IPS-NIHi11 (cell line): Measurements from ENCODE around the gene MEGF6.
A peak's percentile ranks its signal among the peaks of the same experiment; 100 is the strongest.

ENCODE experiments used
- DNase-seq: peaks from one replicate; pipeline ENCODE4 v3.0.0; 2012; ENCODE audit warnings: mixed read lengths, low spot score

The MEGF6 gene

DNA sequence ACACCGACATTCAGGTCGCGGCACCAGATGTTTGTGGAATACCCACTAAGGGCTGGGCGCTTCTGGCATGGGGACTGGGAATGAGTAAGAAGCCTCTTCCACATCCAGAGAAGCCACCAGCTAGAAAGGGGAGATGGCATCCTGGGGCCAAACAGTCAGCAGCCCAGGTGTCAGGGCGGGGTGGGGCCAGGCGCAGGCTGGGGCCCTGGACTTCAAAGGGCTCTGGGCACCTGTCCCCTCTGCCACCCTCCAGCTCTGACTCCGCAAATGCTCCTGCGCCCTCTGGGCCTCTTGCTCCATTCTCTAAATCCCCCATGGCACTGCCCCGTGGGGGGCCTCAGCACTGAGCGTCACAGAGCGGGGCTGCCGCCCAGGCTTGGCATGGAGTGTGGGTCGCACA lies 70.4 kb downstream of the MEGF6 start:
- no peak for DNase-seq

DNA sequence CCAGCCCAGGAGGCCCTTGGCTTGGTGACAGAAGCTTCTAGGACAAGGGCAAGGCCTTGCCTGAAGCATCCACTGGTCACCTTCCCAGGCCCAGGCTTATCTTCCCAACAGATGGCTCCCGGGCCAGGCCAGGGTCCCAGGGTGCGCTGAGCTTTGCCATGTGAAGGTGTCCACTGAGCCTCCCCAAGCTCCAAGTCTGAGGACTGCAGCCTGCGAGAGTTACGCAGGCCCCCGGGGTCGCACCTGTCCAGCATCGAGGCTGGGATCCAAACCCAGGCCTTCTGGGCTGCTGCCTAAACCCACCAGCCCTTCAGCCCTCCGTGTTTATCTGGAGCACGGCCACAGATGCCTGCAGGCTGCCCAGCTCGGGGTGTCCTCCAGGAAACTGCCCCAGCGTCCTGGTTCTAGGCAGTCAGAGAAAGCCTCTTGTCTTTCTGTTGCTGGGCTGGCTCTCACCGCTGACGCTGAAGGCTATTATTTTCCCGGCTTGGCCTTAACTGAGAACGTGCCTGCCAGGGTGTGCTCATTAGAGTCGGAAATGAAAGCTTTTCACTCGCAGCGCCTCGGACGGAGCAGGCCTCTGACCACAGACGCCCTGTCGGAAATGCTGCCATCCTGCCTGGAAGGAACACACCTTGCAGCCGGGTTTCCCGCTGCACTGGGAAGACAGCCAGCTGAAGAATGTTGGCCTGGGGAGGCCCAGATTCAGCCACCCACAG lies 71.4 kb downstream of the MEGF6 start:
- DNase-seq, result no peak

DNA sequence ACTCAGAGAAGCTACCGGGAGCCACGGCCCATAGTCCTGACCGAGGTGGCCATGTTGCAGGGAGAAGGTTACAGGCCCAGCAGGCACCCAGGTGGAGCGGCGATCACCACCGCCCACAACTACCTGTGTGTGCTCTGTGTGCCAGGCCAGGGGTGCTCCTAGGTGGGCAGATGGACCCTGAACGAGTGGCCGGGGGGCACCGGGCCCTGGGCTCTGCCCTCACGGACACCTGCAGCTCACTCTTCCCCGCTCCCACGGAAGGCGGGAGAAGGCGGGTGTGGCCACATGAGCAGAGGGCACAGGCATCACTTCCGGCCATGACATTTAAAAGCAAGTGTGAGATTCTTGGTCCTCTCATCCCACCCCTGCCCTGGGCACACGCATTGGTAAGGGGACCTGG lies 73.9 kb downstream of the MEGF6 start:
- no peak for DNase-seq

DNA sequence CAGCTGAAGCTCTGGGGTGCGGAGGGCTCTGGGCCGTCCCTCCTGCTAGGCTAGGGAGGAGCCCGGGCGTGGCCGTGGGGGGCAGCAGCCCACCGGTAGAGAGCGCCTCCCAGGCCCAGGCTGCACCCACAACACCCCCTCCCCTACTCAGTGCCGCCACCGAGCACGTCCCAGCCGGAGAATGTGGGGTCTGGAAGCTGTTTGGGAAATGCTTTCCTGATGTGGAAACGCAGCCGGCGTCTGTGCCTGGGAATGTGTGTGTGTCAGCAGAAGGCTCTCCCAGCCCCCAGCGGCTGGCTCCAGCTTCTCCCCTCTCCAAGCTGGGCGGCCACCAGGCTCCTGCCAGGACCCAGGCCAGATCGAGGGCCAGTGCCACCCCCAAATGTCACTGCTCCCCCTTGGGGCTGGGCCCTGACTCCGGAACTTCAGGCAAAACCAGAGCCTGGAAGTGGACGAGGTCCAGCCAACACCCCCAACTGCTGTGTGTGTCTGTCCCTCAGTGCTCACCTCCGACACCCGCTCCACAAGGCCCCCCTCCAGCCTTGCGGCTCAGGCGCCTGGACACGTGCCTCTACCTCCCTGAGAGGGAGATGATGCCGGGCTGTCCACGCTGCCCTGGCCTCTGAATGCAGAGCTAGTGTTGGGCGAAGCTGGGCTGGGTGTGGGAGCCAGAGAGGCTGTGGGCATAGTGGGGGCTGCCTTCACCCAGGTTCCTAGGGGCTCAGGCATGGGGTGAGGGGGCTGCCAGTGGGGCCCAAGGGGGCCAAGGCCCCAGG lies 74.7 kb downstream of the MEGF6 start:
- no peak for DNase-seq

DNA sequence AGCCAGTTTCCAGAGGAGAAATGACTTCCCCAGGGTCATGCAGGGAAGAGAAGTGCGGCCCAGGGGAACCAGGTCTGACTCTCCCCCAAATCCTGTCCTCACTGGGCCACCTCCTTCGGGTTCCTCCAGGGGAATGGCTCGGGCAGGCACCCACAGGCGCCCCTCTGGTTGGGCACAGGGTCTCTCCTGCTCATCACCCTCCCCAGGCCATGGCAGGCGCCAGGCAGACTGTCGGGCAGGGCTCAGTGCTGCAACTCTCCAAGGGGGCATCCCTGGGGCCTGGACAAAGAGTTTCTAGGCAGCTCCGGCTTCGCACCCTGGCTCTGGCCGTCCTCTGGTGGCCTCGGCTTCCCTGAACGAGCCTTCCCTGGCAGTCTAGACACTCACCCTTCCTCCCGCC lies 75.6 kb downstream of the MEGF6 start:
- DNase-seq, result no peak

DNA sequence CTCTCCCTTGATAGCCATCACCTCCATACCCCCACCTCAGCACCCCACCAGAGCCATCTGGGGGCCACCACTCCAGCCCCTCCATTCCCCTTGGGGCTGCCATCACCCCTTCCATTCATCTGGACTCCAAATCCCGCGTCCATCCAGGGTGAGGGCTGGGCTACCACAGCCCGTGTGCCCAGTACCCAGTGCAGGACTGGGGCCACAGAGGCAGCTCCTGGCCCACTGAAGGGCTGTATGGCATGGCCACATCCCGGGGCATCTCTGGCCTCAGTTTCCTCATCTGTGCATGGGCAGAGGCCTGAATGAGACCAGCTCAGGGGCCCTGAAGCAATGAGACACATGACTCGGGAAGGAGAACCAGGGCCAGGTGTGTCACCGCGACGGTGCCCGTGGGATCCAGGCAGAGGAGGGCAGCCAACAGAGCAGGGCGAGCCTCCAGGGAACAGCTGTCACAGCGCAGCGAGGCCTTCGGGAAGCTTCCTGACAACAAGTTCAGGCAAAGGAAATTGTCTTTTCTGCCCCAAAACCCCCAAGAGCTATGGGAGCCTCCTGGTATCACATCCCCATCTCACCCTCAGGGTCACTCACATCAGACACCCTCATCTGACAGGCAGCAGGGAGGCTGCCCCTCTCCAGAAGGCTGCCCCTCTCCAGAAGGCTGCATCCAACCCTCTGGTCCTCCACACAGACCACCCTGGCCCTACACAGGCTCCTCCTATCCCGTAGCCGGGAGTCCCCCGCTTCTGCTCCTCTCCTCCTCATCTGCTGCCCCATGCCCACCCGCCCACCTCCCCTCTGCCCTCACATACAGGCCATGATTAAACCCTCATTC lies 76.3 kb downstream of the MEGF6 start:
- DNase-seq, result no peak

DNA sequence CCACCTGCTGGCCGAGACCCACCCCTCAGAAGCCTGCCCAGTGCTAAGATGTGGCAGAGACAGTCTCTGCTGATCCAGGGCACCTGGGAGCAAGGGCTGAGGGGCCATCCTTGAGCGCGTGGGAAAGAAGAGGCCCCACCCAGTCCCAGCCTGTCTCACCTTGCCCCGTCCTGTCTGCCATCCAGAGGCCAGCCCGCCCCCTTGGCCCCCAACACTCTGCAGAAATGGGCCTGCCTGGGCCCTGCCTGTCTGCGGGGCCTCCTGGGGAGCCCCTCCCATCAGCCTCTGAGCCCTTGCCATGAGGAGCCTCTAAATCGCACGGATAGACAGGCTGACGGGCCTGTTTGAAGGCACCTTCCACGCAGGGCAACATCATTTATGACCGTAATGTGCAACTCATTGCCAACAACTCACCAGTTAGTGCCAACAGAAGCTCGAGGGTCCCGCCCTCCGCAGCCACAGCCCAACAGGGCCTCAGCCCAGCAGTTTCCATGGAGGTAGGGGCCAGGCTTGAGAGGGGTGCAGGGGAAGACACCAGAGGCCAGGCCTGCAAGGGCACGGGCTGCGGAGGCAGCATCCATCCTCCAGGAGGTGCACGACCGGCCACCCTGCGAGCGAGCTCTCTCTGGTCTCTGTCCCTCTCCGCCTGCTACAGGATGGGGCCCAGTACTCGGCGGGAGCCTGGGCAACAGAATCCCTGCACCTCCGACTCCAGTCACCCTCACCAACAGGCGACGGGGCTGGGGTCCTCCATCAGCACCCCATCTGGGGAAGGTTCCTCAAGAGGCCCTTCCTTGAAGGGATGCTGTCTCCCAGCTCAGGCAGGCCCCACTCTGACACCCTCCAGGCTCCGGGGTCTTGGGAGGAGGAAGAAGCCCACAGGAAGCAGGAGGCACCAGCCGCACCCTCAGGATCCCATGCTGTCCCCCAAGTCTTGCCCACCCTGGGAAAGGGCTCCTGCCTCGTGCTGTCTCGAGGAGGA lies 78.0 kb downstream of the MEGF6 start:
- DNase-seq, result peak; percentile 76

DNA sequence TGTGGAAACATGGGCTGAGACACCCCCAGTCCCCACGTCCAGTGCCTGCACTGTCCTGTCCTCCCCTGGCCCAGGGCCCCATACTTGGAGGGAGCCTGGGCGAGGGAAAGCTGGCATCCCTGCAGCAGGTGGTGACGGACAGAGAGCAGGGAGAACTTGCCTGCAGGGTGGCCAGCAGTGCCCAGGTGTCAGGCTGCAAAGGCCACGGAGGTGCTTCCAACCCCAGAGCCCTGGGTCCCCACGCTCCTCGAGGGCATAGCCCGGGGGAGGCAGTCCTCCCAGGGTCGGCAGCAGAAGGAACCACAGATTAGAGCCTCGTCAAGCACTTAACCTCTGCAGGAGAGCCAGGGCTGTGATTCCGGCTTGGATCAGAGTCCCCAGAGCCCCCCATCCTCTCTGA lies 79.4 kb downstream of the MEGF6 start:
- DNase-seq, result no peak

DNA sequence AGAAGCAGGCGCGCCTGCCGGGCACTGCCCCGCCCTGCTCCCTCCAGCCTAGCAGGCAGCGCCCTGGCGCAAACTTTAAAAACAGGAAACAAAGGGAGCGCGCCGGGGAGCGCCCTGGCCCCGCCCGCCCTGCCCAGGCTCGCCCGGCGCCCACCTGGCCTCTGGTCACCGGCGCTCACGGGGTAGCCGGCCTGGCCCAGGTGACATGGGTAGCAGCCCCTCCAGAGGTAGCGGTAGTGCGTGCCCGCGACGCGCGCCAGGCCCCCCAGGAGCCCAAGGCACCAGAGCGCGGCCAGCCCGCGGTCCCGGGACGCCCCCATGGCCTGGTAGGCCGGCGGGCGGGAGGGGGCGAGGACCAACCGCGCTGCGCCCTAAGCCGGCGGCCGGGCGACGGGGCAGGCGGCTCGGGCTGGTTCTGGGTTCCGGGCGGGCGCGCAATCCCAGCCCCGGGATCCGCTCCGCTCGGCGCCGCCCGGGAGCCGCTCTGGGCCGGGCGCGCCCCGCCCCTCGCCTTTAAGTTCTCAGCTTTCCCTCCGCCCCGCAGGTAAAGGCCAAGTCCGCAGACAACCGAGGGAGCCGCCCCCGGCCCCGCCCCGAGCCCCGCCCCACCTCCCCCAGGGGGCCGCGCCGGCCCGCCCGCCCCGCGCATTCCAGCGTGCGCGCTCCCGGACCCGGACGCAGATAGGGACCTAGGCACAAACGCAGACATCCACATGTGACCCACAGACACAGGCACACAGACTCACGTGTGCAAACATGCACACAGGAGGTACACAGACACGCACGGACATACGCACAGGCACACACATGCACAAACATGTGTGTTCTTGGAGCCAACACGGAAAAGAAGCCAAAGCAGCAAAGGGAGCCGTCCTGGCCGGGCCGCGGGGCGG lies 80.1 kb downstream of the MEGF6 start:
- peak; percentile 100 for DNase-seq

DNA sequence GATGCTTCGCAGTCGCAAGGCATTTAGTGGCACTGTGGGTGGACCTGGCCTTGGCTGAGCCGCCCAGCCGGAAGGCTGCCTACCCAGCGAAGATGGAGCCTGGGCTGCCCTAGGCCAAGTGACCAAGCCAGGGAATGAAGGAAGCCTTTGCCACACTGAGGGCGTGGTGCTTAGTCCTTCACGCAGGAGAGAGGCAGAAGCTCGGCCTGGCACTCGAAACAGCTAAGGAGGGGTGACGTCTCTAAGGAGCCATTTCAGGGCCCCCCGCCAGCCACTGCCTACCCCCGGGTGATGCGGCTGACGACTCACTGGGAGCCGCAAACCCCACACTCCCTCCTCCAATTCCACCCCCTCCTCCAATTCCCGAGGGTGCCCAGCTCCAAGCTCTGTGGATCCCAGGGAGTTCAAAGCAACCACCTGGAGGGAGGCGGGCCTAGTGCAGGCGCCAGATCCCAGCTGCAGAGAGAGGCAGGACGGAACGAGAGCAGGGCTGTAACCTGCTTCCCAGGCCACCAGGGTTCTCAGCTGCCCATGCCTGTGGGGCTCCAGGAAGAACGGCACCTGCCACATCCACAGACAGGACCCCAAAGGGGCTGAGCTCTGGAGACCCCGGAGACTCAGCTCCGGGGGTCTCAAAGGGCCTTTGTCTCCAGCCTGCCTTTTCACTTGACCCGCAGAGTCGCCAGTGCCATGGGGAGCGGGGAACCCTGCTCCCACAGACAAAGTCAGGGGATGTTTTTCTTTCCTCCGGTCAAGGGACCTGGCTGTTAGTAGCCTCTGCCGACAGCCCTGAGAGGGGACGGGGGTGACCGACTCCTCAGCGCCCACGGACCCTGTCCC lies 81.0 kb downstream of the MEGF6 start:
- peak; percentile 70 for DNase-seq

DNA sequence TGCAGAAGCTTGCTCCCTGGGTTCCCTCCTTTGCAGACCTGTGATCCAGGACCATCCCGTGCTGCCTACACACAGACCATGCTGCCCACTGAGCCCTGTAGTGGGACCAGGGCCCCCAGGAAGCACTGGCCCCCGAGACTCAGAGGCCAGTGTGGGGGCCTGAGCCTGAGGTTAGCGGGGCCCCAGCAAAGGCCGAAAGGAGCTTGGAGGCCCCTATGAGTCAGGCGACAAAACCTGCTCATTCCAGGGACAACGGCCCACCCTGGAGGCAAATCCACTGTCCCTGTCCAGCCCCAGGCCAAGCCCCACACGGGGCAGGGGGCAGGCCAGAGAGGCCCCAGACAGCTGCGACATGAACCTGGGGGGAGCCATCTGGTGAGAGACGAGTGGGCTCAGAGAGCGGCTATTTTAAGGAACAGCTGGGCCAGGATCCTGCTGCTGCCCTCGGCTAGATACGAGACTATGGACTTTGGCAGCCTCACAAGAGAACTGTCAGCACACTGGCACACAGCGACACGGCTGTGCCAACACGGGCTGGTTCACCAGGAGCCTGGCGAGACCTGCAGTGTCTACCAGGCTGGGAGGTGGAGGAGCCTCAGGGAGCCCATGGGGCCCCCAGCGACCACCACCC lies 82.1 kb downstream of the MEGF6 start:
- no peak for DNase-seq

DNA sequence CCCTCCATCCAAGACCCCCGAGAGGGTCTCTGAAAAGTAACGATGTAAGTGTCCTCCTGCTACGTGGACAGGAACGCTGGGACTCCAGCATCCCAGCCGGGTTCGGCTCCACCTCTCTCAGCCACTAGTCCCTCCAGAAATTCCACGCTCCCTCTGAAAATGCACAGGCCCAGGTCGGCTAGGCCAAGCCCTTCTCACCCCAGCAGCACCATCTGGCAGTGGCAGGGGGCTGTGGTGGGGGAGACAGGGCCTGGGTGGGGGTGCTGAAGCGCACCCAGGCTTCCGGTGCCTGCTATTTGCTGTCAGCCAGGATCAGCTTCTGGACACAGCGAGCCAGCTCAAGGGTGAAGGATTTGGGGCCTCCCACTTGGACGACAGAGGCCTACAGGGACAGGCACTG lies 83.5 kb downstream of the MEGF6 start:
- DNase-seq, result no peak

DNA sequence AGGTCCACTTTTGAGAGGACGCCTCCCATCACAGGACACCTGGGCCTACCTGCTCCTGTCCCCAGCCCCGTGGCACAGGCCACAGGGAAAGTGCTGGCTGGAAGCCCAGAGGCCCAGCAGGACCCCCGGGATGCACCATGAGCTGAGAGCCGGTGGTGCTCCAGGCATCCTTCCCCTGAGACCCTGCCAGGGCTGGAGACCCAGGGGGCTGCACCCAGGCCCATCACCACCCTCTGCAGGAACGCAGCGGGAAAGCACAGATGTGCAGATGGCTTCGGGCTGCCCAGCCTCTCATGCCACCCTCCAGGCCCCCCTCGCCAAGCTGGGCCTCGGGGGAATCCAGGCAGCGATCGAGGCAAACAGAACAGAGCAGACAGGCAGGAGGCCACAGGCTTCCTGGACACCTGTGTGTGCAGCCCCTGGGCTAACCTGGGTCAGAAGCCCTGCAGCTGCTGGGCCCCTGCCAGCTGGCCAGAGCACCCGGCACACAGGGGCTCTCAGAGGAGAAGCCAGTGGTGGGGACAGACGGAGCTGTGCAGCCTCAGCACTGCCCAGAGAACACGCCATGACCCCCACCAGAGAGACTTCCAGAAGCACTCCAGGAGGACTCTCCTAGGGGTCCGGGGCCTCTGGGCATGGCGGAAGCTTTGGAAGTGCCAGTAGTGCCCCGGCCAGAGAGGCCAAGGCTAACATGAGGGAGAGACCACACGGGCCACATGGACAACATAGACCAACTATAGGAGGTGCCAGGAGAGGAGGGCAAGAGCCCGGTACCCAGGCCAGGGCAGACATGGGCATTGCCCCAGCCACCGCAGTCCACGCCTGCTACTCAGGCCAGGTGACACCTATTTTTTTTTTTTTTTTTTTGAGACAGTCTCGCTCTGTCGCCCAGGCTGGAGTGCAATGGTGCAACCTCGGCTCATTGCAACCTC lies 85.5 kb downstream of the MEGF6 start:
- DNase-seq, result no peak

DNA sequence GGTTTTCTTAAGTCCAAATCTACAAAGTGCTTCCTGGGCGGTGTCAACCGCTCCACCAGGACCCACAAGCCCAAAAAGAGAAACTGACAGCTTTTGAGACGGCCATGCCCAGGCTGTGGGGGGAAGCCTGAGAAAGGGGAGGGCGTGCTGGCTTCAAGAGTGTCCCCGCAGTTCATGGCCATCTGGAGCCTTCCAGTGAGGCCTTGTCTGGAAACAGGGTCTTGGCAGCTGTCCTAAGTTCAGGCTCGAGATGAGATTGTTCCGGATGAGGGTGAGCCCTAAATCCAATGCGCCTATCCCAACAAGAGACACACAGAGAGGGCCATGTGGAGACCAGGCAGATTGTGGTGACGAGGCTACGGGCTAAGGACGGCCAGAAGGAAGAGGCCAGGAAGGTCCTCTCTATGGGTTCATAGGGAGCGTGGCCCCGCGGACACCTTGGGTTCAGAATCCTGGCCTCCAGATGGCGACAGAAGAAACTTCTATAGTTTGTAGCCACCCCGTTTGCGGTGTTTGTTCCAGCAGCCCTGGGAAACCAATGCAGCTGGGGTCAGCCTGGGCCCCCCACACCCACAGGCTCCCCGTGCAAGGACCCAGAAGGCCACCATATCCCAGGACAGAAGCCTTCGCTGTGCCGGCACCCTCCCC lies 86.6 kb downstream of the MEGF6 start:
- no peak for DNase-seq

DNA sequence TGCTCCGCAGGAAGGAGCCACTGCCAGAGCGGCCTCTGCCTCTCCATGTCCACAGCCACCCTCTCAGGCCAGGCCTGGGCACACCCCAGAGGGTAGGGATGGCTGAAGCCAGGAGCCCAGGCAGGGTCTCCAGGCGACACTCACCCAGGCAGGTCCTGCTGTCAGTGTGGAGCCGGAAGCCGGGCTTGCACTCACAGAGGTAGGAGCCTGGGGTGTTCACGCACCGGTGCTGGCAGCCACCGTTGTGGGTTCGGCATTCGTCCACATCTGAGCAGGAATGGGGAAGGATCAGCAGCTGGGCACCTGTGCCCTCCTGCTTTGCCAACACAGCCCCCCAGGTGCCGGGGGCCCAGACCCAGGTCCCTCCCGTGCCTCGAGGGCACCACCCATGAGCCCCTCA lies 87.3 kb downstream of the MEGF6 start:
- no peak for DNase-seq

DNA sequence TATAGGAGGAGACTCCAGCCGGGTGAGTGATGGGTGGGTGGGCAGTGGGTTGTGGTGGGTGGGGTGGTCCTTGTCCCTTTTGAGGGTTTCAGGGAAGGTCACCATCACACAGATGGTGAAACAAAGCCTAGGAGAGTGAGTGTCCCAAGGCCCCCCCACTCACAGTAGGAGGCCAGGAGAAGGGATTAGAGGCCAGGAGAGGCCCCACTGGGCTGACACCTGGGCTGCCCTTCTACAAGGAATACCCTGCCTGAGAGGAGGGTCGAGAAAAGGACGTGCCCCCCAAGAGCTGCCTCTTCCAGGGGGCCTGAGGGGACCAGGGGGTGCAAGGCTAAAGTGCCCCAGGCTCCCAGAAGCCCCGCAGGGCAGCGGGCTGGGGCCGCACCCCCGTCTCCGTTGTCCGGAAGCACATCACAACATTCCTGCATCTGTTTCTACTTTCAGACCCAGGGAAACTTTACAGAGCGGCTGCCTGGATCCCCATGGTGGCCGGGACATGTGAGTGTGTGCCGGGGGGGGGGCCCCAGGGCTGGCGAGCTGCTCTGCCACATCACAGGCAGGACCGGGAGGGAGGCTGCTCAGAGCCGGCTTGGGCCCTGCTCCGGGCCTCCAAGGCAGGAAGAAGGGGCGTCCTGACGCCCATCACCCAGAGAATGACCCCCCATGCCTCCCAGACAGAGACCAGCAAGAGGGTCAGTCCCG lies 88.6 kb downstream of the MEGF6 start:
- no peak for DNase-seq

DNA sequence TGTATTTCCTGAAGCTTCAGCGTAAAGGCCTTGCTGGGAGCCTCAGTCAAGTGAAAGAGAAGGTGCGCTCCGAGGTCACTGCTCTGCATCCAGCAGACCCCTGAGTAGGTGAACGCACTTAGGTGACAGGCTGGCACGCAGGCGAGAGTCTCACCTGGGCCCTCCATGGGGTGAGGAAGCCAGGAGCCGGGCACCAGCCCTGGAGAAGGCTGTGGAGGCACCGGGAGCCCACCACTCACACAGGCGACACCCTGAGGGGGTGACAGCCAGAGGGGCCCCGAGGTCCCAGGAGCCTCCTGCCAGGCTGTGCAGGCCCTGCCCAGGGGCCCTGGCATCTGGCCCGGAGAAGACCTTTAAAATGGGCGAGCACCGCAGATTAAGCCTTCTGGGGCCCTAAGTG lies 89.2 kb downstream of the MEGF6 start:
- DNase-seq, result no peak
